ENCODE data around the gene PACSIN2. TPM values are rescaled to one million over a fixed set of nuclear protein-coding genes. Genes with fewer than 3 reads are reported as not detected.
A peak's percentile ranks its signal among the peaks of the same experiment; 100 is the strongest.

PACSIN2 gene
- total RNA-seq, 1 donor from 2014 or later = 62.1 TPM

- DNase-seq (ENCODE audit: low read depth, low spot score) = no peak
These were observed 152.8 kb downstream of the PACSIN2 start for GRCh38 chr22:42862045-42862734.

GRCh38 chr22:42860968-42861367 lies 154.0 kb downstream of the PACSIN2 start:
- no peak for DNase-seq (ENCODE audit: low read depth, low spot score)

GRCh38 chr22:42857845-42858481 lies 157.0 kb downstream of the PACSIN2 start:
- no peak for DNase-seq (ENCODE audit: low read depth, low spot score)

GRCh38 chr22:42856865-42857704 lies 157.9 kb downstream of the PACSIN2 start, which contains the start of gene ARFGAP3:
TSS of gene ARFGAP3 (minus strand) at chr22:42857273. CDS start at chr22:42857182, 91 bp downstream.
- peak; percentile 74 for DNase-seq (ENCODE audit: low read depth, low spot score)

- no peak for DNase-seq (ENCODE audit: low read depth, low spot score)
These were observed 158.6 kb downstream of the PACSIN2 start for GRCh38 chr22:42856179-42856864.

GRCh38 chr22:42855721-42856120 lies 159.2 kb downstream of the PACSIN2 start:
- DNase-seq (ENCODE audit: low read depth, low spot score) = no peak

- DNase-seq (ENCODE audit: low read depth, low spot score) = no peak
These were observed 159.7 kb downstream of the PACSIN2 start for GRCh38 chr22:42855211-42855610.

- no peak for DNase-seq (ENCODE audit: low read depth, low spot score)
These were observed 165.9 kb downstream of the PACSIN2 start for GRCh38 chr22:42848941-42849550.

GRCh38 chr22:42847110-42847509 lies 167.8 kb downstream of the PACSIN2 start:
- DNase-seq (ENCODE audit: low read depth, low spot score) = no peak

GRCh38 chr22:42844756-42845155 lies 170.2 kb downstream of the PACSIN2 start:
- no peak for DNase-seq (ENCODE audit: low read depth, low spot score)

- no peak for DNase-seq (ENCODE audit: low read depth, low spot score)
These were observed 172.1 kb downstream of the PACSIN2 start for GRCh38 chr22:42842658-42843370.

- DNase-seq (ENCODE audit: low read depth, low spot score) = no peak
These were observed 173.5 kb downstream of the PACSIN2 start for GRCh38 chr22:42841444-42841843.

GRCh38 chr22:42837556-42837955 lies 177.4 kb downstream of the PACSIN2 start:
- no peak for DNase-seq (ENCODE audit: low read depth, low spot score)

GRCh38 chr22:42836026-42836425 lies 178.9 kb downstream of the PACSIN2 start:
- DNase-seq (ENCODE audit: low read depth, low spot score) = no peak

- DNase-seq (ENCODE audit: low read depth, low spot score) = no peak
These were observed 180.6 kb downstream of the PACSIN2 start for GRCh38 chr22:42834177-42834949.

- DNase-seq (ENCODE audit: low read depth, low spot score) = no peak
These were observed 181.8 kb downstream of the PACSIN2 start for GRCh38 chr22:42833104-42833503.

GRCh38 chr22:42831712-42832111 lies 183.2 kb downstream of the PACSIN2 start:
- no peak for DNase-seq (ENCODE audit: low read depth, low spot score)

GRCh38 chr22:42830161-42830560 lies 184.8 kb downstream of the PACSIN2 start:
- no peak for DNase-seq (ENCODE audit: low read depth, low spot score)

GRCh38 chr22:42829302-42829701 lies 185.6 kb downstream of the PACSIN2 start:
- DNase-seq (ENCODE audit: low read depth, low spot score) = no peak

GRCh38 chr22:42825796-42826195 lies 189.2 kb downstream of the PACSIN2 start:
- DNase-seq (ENCODE audit: low read depth, low spot score) = no peak

Data from pulmonary artery endothelial cell (primary cell).